Umbilical cord (tissue), 2 donors: ENCODE measurements around the gene CHAC1. TPM values are rescaled to one million over a fixed set of nuclear protein-coding genes. Genes with fewer than 3 reads are reported as not detected.
A peak's percentile ranks its signal among the peaks of the same experiment; 100 is the strongest.

Source experiments
- DNase-seq: peaks from one replicate; pipeline ENCODE4 v3.0.0-alpha.2; 2015; ENCODE audit warnings: low spot score
- total RNA-seq: library from RNA; depleted of rRNA; stranded (reverse); fragments of >200 nt; gene quantifications from one replicate; pipeline ENCODE4 v1.2.3, GENCODE V29; 2014; ENCODE audit warnings: low replicate concordance; ENCODE audit not compliant: insufficient read depth

CHAC1 gene
- total RNA-seq, 1 donor from 2014 or later = 8.7 TPM

- DNase-seq = peak; percentile 43
These were observed 32.5 kb downstream of the CHAC1 start for GRCh38 chr15:40985541-40986330.

- DNase-seq = no peak
These were observed 33.5 kb downstream of the CHAC1 start for GRCh38 chr15:40986820-40987219.

- DNase-seq = no peak
These were observed 34.9 kb downstream of the CHAC1 start for GRCh38 chr15:40988156-40988555.

- no peak for DNase-seq
These were observed 36.8 kb downstream of the CHAC1 start for GRCh38 chr15:40990080-40990479.

- DNase-seq = no peak
These were observed 37.5 kb downstream of the CHAC1 start for GRCh38 chr15:40990789-40991188.

- DNase-seq = no peak
These were observed 38.1 kb downstream of the CHAC1 start for GRCh38 chr15:40991355-40991754.

- DNase-seq = peak; percentile 85
These were observed 39.0 kb downstream of the CHAC1 start for GRCh38 chr15:40992241-40992741.

- no peak for DNase-seq
These were observed 39.6 kb downstream of the CHAC1 start for GRCh38 chr15:40992825-40993224.

GRCh38 chr15:40995656-40996055, 42.4 kb downstream of the CHAC1 start:
- peak; percentile 59 for DNase-seq

- no peak for DNase-seq
These were observed 45.9 kb downstream of the CHAC1 start for GRCh38 chr15:40999190-40999589.

- DNase-seq = no peak
These were observed 48.4 kb downstream of the CHAC1 start for GRCh38 chr15:41001524-41002214.

GRCh38 chr15:41004490-41004889, 51.2 kb downstream of the CHAC1 start:
- DNase-seq = no peak

Other genes starting within 250 kb of the CHAC1 start
- gene RMDN3, start 198.2 kb upstream of the CHAC1 start, total RNA-seq = 9.4 TPM
- gene GCHFR, start 189.4 kb upstream of the CHAC1 start, total RNA-seq = not detected
- gene C15orf62, start 183.5 kb upstream of the CHAC1 start, total RNA-seq = 0.24 TPM
- gene ZFYVE19, start 146.4 kb upstream of the CHAC1 start, total RNA-seq = 11.3 TPM
- 10.4 TPM for gene DNAJC17, start 146.0 kb upstream of the CHAC1 start, total RNA-seq
- gene PPP1R14D, start 124.8 kb upstream of the CHAC1 start, total RNA-seq = 1.7 TPM
- gene SPINT1, start 109.4 kb upstream of the CHAC1 start, total RNA-seq = 16.6 TPM
- gene RHOV, start 79.2 kb upstream of the CHAC1 start, total RNA-seq = 3.6 TPM
- 32.0 TPM for gene VPS18, start 59.0 kb upstream of the CHAC1 start, total RNA-seq
- gene DLL4, start 24.1 kb upstream of the CHAC1 start, total RNA-seq = 3.6 TPM
- gene INO80, start 162.8 kb downstream of the CHAC1 start, total RNA-seq = 16.9 TPM